Liver (tissue), 9 donors: ENCODE results near the gene CREB3L2. TPM values are rescaled to one million over a fixed set of nuclear protein-coding genes. Genes with fewer than 3 reads are reported as not detected.
A peak's percentile ranks its signal among the peaks of the same experiment; 100 is the strongest.

Source experiments
- DNase-seq: peaks from one replicate; pipeline ENCODE4 v3.0.0-alpha.2; 2017; ENCODE audit warnings: low spot score
- H3K27ac ChIP-seq, 2 donors: one replicate each; pipeline ENCODE4 v1.7.0; 2013; ENCODE audit warnings: inconsistent platforms in 2 of 2, low read length in 2 of 2, control low read depth in 1 of 2, low read depth in 1 of 2, mild to moderate bottlenecking in 1 of 2
- H3K27me3 ChIP-seq, 4 donors: one replicate each; pipeline versions ENCODE4 v1.6.1 to v1.7.0; 2013; ENCODE audit warnings: low read length in 3 of 4, inconsistent platforms in 1 of 4, mild to moderate bottlenecking in 1 of 4, moderate library complexity in 1 of 4; ENCODE audit not compliant: control insufficient read depth in 4 of 4, insufficient read depth in 4 of 4
- H3K36me3 ChIP-seq, 4 donors: one replicate each; pipeline versions ENCODE4 v1.6.1 to v1.7.0; 2013; ENCODE audit warnings: low read length in 3 of 4, mild to moderate bottlenecking in 3 of 4, low read depth in 1 of 4, moderate library complexity in 1 of 4; ENCODE audit not compliant: control insufficient read depth in 4 of 4, insufficient read depth in 3 of 4
- H3K4me1 ChIP-seq, 4 donors: one replicate each; pipeline versions ENCODE4 v1.6.1 to v1.7.0; 2013; ENCODE audit warnings: low read length in 3 of 4, mild to moderate bottlenecking in 3 of 4, moderate library complexity in 1 of 4; ENCODE audit not compliant: control insufficient read depth in 4 of 4, insufficient read depth in 4 of 4
- H3K4me3 ChIP-seq, 3 donors: one replicate each; pipeline versions ENCODE4 v1.6.1 to v1.7.0; 2013; ENCODE audit warnings: low read length in 3 of 3, control low read depth in 1 of 3, low read depth in 1 of 3, mild to moderate bottlenecking in 1 of 3
- H3K9ac ChIP-seq, 2 donors: one replicate each; pipeline ENCODE4 v1.7.0; 2013; ENCODE audit warnings: low read length in 2 of 2, mild to moderate bottlenecking in 2 of 2, moderate library complexity in 2 of 2, control low read depth in 1 of 2, low read depth in 1 of 2
- H3K9me3 ChIP-seq, 4 donors: one replicate each; pipeline versions ENCODE4 v1.6.1 to v1.7.0; 2013; ENCODE audit warnings: low read length in 3 of 4; ENCODE audit not compliant: control insufficient read depth in 4 of 4
- EGR1 ChIP-seq, 2 donors: IDR thresholded peaks; 2 replicates each; pipeline ENCODE4 v1.6.1; 2016 to 2018; ENCODE audit warnings: antibody characterized with exemption in 2 of 2, low read depth in 2 of 2
- FOXA1 ChIP-seq: IDR thresholded peaks from 2 replicates; pipeline ENCODE4 v1.6.1; 2016; ENCODE audit warnings: antibody characterized with exemption
- FOXA2 ChIP-seq: IDR thresholded peaks from 2 replicates; pipeline ENCODE4 v1.6.1; 2016; ENCODE audit warnings: antibody characterized with exemption
- GABPA ChIP-seq, 2 donors: IDR thresholded peaks in 1 of 2; conservative IDR thresholded peaks in 1 of 2; 2 replicates each; pipeline ENCODE4 v1.6.1; 2016; ENCODE audit warnings: antibody characterized with exemption in 2 of 2, mild to moderate bottlenecking in 1 of 2, moderate library complexity in 1 of 2
- HNF4A ChIP-seq, 2 donors: conservative IDR thresholded peaks; 2 replicates each; pipeline ENCODE4 v1.6.1; 2016; ENCODE audit warnings: antibody characterized with exemption in 2 of 2, mild to moderate bottlenecking in 2 of 2
- JUND ChIP-seq, 2 donors: IDR thresholded peaks; 2 replicates each; pipeline ENCODE4 v1.6.1; 2016; ENCODE audit warnings: antibody characterized with exemption in 2 of 2
- NR2F2 ChIP-seq: IDR thresholded peaks from 2 replicates; pipeline ENCODE4 v1.6.1; 2016; ENCODE audit warnings: antibody characterized with exemption
- RAD21 ChIP-seq, 2 donors: IDR thresholded peaks; 2 replicates each; pipeline ENCODE4 v1.6.1; 2016; ENCODE audit warnings: antibody characterized with exemption in 2 of 2, mild to moderate bottlenecking in 2 of 2
- REST ChIP-seq: IDR thresholded peaks from 2 replicates; pipeline ENCODE4 v1.6.1; 2016; ENCODE audit warnings: antibody characterized with exemption, mild to moderate bottlenecking
- RXRA ChIP-seq, 2 donors: IDR thresholded peaks; 2 replicates each; pipeline ENCODE4 v1.6.1; 2017 to 2018; ENCODE audit warnings: antibody characterized with exemption in 2 of 2, mild to moderate bottlenecking in 1 of 2
- SP1 ChIP-seq: IDR thresholded peaks from 2 replicates; pipeline ENCODE4 v1.6.1; 2018; ENCODE audit warnings: antibody characterized with exemption, mild to moderate bottlenecking
- TAF1 ChIP-seq: conservative IDR thresholded peaks from 2 replicates; pipeline ENCODE4 v1.6.1; 2016; ENCODE audit warnings: antibody characterized with exemption, mild to moderate bottlenecking
- YY1 ChIP-seq: IDR thresholded peaks from 2 replicates; pipeline ENCODE4 v1.6.1; 2016; ENCODE audit warnings: antibody characterized with exemption, mild to moderate bottlenecking
- WGBS: extraction: QIAGEN DNeasy Blood & Tissue Kit; methylation state at CpG from one replicate; pipeline ENCODE4 v1.1.7; 2013; 5-methylcytosine and 5-hydroxymethylcytosine counted together
- polyA plus RNA-seq, 2 donors: library from polyadenylated mRNA; stranded (reverse) in 1 of 2; unstranded in 1 of 2; fragments of 200-250 nt in 1 of 2; fragments of >200 nt in 1 of 2; fragmentation: Nextera tagmentation in 1 of 2; extraction: Ambion mirVana in 1 of 2; gene quantifications; one replicate each; pipeline versions ENCODE4 v1.2.1 to v1.2.3, GENCODE V29; 2013 to 2015
- total RNA-seq, 2 donors: library from RNA; depleted of rRNA; stranded (reverse); fragments of >200 nt; gene quantifications; one replicate each; pipeline ENCODE4 v1.2.3, GENCODE V29; 2014
- TF ChIP-seq, protein P1 (sequence below): IDR thresholded peaks from 2 replicates; pipeline ENCODE4 v1.6.1; 2016; ENCODE audit warnings: antibody characterized with exemption
- TF ChIP-seq, protein P2 (sequence below): IDR thresholded peaks from 2 replicates; pipeline ENCODE4 v1.6.1; 2016; ENCODE audit warnings: antibody characterized with exemption
- donor health status: healthy.
- donor health status: healthy.
- donor health status: healthy.
- donor health status: healthy.
- donor health status: healthy.

Gene CREB3L2
- total and polyA plus RNA-seq, 4 donors: 6.7 to 16.6 (median 9.9) TPM

GRCh38 chr7:137954614-137955013 is 47.3 kb downstream of the CREB3L2 start (continued):
- TF ChIP-seq REST (no peak), FOXA2 (no peak)

GRCh38 chr7:137953665-137954470 is 48.0 kb downstream of the CREB3L2 start:
- Histone ChIP-seq H3K27ac (no peak overlapping the region), H3K9ac (no peak overlapping the region)
- DNase-seq: no peak

DNA sequence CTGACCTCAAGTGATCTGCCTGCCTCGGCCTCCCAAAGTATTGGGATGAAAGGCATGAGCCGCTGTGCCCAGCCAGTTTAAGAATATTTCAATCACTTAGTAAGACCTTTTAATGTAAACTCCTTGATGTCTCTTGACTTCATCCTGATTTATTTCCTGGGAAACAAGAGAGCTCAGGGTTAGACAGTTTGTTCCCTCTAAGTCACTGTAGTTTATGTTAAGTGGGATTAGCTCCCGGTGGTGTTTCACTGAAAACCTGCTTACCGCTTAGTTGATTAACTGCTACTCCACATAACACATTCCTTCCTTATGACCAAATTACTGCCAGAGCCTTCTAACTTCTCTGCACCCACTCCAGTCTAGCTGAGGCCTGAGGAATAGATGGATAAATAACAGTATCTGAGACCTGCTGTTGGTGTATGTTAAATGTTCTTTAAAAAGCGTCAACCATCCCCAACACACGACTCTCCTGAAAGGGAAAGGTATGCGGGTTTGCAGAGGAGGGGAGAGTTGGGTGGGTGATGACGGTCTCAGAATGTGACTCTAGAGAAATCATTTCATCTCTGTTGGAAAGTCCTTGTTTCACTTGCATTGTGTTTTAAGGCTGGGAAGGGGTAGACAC is 48.7 kb downstream of the CREB3L2 start:
- Histone ChIP-seq H3K9me3 (no peaks in the 10 kb centered on the region), H3K9ac (no peak overlapping the region), H3K36me3 (no peaks in the 10 kb centered on the region), H3K4me3 (no peak overlapping the region), H3K27ac (no peak overlapping the region), H3K4me1 (peaks cover 3 to 52% (median 44%) of the 10 kb centered on the region in 4 donors), H3K27me3 (no peaks in the 10 kb centered on the region)
- DNase-seq: no peak
- TF ChIP-seq FOXA2: no peak
- TF ChIP-seq, protein P1, sequence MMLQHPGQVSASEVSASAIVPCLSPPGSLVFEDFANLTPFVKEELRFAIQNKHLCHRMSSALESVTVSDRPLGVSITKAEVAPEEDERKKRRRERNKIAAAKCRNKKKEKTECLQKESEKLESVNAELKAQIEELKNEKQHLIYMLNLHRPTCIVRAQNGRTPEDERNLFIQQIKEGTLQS: no peak
- TF ChIP-seq RXRA (IDR thresholded peaks at IDR 0.05): no peak
- no peak for TF ChIP-seq SP1
- TF ChIP-seq EGR1 (IDR thresholded peaks at IDR 0.05; ENCODE audit: low read depth in 2 of 2): no peak
- TF ChIP-seq RAD21 (IDR thresholded peaks at IDR 0.05): no peak
- no peak for TF ChIP-seq GABPA (IDR thresholded peaks at IDR 0.05 in 1 of 2, conservative IDR thresholded peaks at IDR 0.05 in 1 of 2)
- TF ChIP-seq NR2F2: no peak
- no peak for TF ChIP-seq JUND (IDR thresholded peaks at IDR 0.05)
- no peak for TF ChIP-seq TAF1
- TF ChIP-seq HNF4A (conservative IDR thresholded peaks at IDR 0.05): no peak
- TF ChIP-seq YY1: no peak
- no peak for TF ChIP-seq REST
- TF ChIP-seq FOXA1: no peak
- TF ChIP-seq, protein P2, sequence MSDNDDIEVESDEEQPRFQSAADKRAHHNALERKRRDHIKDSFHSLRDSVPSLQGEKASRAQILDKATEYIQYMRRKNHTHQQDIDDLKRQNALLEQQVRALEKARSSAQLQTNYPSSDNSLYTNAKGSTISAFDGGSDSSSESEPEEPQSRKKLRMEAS: no peak
- 84% methylated on average over 8 of the region's 8 CpGs for WGBS

More at GRCh38 chr7:137953665-137954470, 48.0 kb downstream of the CREB3L2 start:
- 46% methylated on average over 6 of the region's 6 CpGs for WGBS
- TF ChIP-seq, protein P1: no peak
- peak; percentile 16 for TF ChIP-seq SP1
- peak; percentile 47 to 53 for TF ChIP-seq HNF4A (conservative IDR thresholded peaks at IDR 0.05)
- TF ChIP-seq NR2F2: peak; percentile 16
- H3K9me3 ChIP-seq: no peaks in the 10 kb centered on the region
- H3K27me3 ChIP-seq: no peaks in the 10 kb centered on the region
- peaks cover 0 to 2% (median 0%) of the 10 kb centered on the region in 4 donors for H3K36me3 ChIP-seq
- peaks cover 3 to 48% (median 39%) of the 10 kb centered on the region in 4 donors for H3K4me1 ChIP-seq
- no peak overlapping the region for H3K4me3 ChIP-seq
